ENCODE results near the gene TENT5C. TPM values are rescaled to one million over a fixed set of nuclear protein-coding genes. Genes with fewer than 3 reads are reported as not detected.

Gene TENT5C
- total and polyA plus RNA-seq, 2 of the 8 experiments (the other 6 are each of a cell fraction or from before 2014, with no cell fraction given) = 0.38 to 0.99 TPM

- Histone ChIP-seq H3K79me1 (ENCODE audit: low read depth, low read length) (no peaks in the 10 kb centered on the region), H2BK120ac (replicated peaks; ENCODE audit: low read depth, low read length) (no peak overlapping the region), H3K27ac (ENCODE audit: low read depth, low read length) (no peak overlapping the region), H2BK15ac (ENCODE audit: low read length) (no peak overlapping the region), H3K79me2 (ENCODE audit: control insufficient read depth in 1 of 2, insufficient read depth in 2 of 2, low read length in 2 of 2) (no peaks in the 10 kb centered on the region), H2BK5ac (ENCODE audit: low read depth, low read length) (no peak overlapping the region), H3K27me3 (replicated peaks in 1 of 4; ENCODE audit: control insufficient read depth in 3 of 4, extremely low read depth in 1 of 4, insufficient read depth in 3 of 4, low read length in 3 of 4) (0 out of 7 replicates have a peak, but pooled peaks cover 0 to 2% (median 0%) of the 10 kb centered on the region in 4 experiments), H3K4me3 (ENCODE audit: extremely low read depth in 1 of 4, insufficient read depth in 2 of 4, low read depth in 3 of 4, low read length in 4 of 4) (no peak overlapping the region), H4K5ac (ENCODE audit: insufficient read length, low read depth, low read length) (no peak overlapping the region), H3K18ac (ENCODE audit: extremely low read depth, low read length) (no peak overlapping the region), H3K14ac (ENCODE audit: insufficient read length) (no peak overlapping the region), H3K56ac (replicated peaks; ENCODE audit: insufficient read length, low read depth, low read length) (no peak overlapping the region), H4K91ac (replicated peaks; ENCODE audit: insufficient read length, low read length) (no peak overlapping the region), H2BK20ac (ENCODE audit: low read length) (no peak overlapping the region), H3K4me2 (ENCODE audit: insufficient read depth in 1 of 2, low read depth in 2 of 2, low read length in 2 of 2) (no peak overlapping the region), H3K9me3 (ENCODE audit: insufficient read depth in 2 of 2, low read depth in 1 of 2, low read length in 1 of 2) (no peaks in the 10 kb centered on the region), H2AK5ac (ENCODE audit: low read depth, low read length) (no peak overlapping the region), H3K23me2 (ENCODE audit: low read depth, low read length) (no peaks in the 10 kb centered on the region), H3K9ac (replicated peaks in 1 of 4; ENCODE audit: extremely low read depth in 1 of 4, low read depth in 3 of 4, low read length in 3 of 4) (no peak overlapping the region), H4K20me1 (replicated peaks in 1 of 2; ENCODE audit: control insufficient read depth in 1 of 2, insufficient read depth in 2 of 2, low read length in 2 of 2) (no peaks in the 10 kb centered on the region), H3K4me1 (replicated peaks in 1 of 4; ENCODE audit: control insufficient read depth in 3 of 4, insufficient read depth in 4 of 4, low read length in 3 of 4) (peaks cover 3 to 7% (median 3%) of the 10 kb centered on the region in 4 experiments; a peak in 6 of 7 replicates), H3K36me3 (ENCODE audit: control insufficient read depth in 2 of 4, insufficient read depth in 4 of 4, low read length in 3 of 4) (no peaks in the 10 kb centered on the region; a peak in 1 of 8 replicates), H3K23ac (ENCODE audit: insufficient read length) (no peak overlapping the region), H2AFZ (ENCODE audit: low read length) (no peak overlapping the region), H2BK12ac (ENCODE audit: low read depth, low read length) (no peak overlapping the region), H4K8ac (ENCODE audit: extremely low read depth, insufficient read depth, low read length) (no peak overlapping the region), H3K4ac (replicated peaks; ENCODE audit: insufficient read length, low read depth, low read length) (no peak overlapping the region)
- TF ChIP-seq SP4 (IDR thresholded peaks at IDR 0.05; ENCODE audit: low read length) (no peak), CBX5 (IDR thresholded peaks at IDR 0.05; ENCODE audit: low read depth, low read length) (no peak), SIRT6 (IDR thresholded peaks at IDR 0.05; ENCODE audit: low read length) (no peak), FOSL1 (IDR thresholded peaks at IDR 0.05; ENCODE audit: insufficient read depth, low read depth, low read length) (no peak), BCL11A (IDR thresholded peaks at IDR 0.05; ENCODE audit: low read depth in 2 of 2, low read length in 2 of 2) (no peak), EGR1 (IDR thresholded peaks at IDR 0.05; ENCODE audit: borderline replicate concordance, low read depth, low read length) (no peak), TAF1 (IDR thresholded peaks at IDR 0.05; ENCODE audit: low read depth, low read length) (no peak), CHD1 (IDR thresholded peaks at IDR 0.05; ENCODE audit: low read depth, low read length) (no peak)
- TF ChIP-seq, protein P1, sequence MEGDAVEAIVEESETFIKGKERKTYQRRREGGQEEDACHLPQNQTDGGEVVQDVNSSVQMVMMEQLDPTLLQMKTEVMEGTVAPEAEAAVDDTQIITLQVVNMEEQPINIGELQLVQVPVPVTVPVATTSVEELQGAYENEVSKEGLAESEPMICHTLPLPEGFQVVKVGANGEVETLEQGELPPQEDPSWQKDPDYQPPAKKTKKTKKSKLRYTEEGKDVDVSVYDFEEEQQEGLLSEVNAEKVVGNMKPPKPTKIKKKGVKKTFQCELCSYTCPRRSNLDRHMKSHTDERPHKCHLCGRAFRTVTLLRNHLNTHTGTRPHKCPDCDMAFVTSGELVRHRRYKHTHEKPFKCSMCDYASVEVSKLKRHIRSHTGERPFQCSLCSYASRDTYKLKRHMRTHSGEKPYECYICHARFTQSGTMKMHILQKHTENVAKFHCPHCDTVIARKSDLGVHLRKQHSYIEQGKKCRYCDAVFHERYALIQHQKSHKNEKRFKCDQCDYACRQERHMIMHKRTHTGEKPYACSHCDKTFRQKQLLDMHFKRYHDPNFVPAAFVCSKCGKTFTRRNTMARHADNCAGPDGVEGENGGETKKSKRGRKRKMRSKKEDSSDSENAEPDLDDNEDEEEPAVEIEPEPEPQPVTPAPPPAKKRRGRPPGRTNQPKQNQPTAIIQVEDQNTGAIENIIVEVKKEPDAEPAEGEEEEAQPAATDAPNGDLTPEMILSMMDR (IDR thresholded peaks at IDR 0.05; ENCODE audit: control extremely low read depth in 1 of 3, insufficient read depth in 1 of 3, low read depth in 1 of 3, low read length in 3 of 3) = no peak
- CTCF ChIA-PET (ENCODE audit: partially characterized antibody) = interaction anchor here (0.8 to 4.6 kb wide), 5 partner anchors 10 to 127 kb away, joined by 3 to 16 read pairs (median 4); no protein-coding TSS in a partner anchor
- WGBS, 2 experiments (ENCODE audit: extremely low coverage in 1 of 2, insufficient coverage in 1 of 2, insufficient read length in 1 of 2, insufficient replicate concordance in 2 of 2, low coverage in 1 of 2, low lambda C conversion rate in 2 of 2, missing lambda C conversion rate in 1 of 2) = 86% methylated on average over 6 of the region's 6 CpGs; no CpG with 5 or more reads in 1 of the 2 experiments
- DNase-seq (ENCODE audit: low read depth in 1 of 2, low spot score in 2 of 2) (no peak), FAIRE-seq (no peak)
- POLR2A ChIA-PET (ENCODE audit: partially characterized antibody) = interaction anchor here (0.7 to 1.6 kb wide), 2 partner anchors 21 to 212 kb away, joined by 4 read pairs; partner anchors contain the start of gene TENT5C
Measured at GRCh38 chr1:117627546-117628130, 21.8 kb downstream of the TENT5C start.
